Measurements from ENCODE around the gene NUDT22. TPM values are rescaled to one million over a fixed set of nuclear protein-coding genes. Genes with fewer than 3 reads are reported as not detected.

Gene NUDT22
- total RNA-seq, 1 donor from 2014 or later = 91.9 TPM

DNA sequence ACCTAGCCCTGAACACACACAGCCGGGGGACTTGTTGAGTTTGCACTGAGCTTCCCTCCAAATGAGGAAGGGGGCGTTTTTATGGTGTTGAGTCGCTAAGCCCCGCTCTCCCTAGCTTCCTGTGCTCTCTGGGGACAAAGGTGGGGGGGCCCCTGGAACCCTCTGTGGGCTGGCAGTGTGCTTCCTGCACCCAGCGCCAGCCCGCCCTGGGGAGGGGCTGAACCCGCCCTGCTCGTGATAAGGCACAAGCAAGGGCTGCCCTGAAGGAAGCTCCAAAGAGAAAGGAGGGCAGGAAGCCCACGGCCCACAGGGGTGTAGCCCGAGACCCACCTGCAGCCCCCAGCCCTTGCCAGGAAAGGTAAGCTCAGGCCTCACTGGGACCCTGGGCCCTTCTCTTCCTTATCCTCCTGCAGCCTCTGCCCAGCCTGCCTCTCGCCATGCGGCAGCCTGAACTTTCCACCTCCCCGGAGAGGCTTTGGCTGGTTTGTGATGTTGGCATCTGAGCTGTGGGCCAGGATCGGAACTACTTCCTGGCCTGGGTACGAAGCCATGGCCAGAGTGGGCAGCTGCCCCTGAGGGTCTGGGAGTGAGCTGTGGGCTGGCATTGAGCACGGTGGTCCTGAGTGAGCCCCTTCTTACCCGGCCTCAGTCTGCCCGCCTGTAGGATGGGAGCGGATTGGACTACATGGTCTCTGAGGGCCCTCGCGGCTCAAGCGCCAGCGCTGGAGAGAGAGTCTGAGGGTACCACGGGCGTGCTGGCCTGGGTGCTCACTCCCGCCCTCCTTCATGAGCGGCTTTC lies 19.4 kb upstream of the NUDT22 start, which contains the start of gene FERMT3:
TSS of gene FERMT3 (plus strand) at position 265 of the 799 bp plus-strand sequence. CDS start 644 bp downstream, outside the sequence.
- DNase-seq (ENCODE audit: low read depth) = no peak
- TF ChIP-seq, protein P1, sequence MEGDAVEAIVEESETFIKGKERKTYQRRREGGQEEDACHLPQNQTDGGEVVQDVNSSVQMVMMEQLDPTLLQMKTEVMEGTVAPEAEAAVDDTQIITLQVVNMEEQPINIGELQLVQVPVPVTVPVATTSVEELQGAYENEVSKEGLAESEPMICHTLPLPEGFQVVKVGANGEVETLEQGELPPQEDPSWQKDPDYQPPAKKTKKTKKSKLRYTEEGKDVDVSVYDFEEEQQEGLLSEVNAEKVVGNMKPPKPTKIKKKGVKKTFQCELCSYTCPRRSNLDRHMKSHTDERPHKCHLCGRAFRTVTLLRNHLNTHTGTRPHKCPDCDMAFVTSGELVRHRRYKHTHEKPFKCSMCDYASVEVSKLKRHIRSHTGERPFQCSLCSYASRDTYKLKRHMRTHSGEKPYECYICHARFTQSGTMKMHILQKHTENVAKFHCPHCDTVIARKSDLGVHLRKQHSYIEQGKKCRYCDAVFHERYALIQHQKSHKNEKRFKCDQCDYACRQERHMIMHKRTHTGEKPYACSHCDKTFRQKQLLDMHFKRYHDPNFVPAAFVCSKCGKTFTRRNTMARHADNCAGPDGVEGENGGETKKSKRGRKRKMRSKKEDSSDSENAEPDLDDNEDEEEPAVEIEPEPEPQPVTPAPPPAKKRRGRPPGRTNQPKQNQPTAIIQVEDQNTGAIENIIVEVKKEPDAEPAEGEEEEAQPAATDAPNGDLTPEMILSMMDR (conservative IDR thresholded peaks at IDR 0.05; ENCODE audit: low read depth, low read length) = no peak
- H3K4me3 ChIP-seq (ENCODE audit: low read depth, low read length) = no peak within 1 kb of the TSS

DNA sequence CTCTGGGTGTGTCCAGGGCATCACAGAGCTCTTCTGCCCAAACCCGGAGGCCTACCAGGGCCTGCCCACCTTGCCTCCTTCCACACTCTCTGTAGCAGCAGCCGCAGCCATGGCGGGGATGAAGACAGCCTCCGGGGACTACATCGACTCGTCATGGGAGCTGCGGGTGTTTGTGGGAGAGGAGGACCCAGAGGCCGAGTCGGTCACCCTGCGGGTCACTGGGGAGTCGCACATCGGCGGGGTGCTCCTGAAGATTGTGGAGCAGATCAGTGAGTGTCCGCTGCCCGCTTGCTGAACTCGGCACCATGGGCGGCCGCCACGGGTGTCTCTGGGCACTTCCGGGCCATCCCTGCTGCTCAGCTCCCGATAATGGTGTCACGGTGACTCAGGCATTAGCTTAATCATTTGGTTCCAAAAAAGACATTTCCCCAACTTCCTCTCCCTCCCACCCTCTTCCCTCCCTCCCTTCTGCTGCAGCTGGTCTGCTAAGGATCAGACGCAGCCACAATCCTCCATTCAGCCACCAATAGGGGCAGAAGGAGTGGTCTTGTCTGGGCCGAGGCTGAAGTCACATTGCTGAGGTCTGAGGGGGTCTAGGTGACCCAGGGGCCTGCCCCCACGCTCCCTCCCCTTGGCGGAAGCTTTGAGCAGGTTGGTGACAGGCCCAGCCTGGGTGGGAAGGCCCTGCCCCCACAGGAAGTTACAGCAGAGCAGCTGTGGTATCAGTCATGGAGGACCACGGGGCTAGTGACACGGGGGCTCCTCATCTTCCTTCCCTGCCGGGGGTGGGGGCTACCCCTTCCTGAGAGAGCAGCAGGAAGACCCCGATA lies 18.6 kb upstream of the NUDT22 start:
- H3K4me3 ChIP-seq (ENCODE audit: low read depth, low read length) = no peak overlapping the region
- DNase-seq (ENCODE audit: low read depth) = no peak

DNA sequence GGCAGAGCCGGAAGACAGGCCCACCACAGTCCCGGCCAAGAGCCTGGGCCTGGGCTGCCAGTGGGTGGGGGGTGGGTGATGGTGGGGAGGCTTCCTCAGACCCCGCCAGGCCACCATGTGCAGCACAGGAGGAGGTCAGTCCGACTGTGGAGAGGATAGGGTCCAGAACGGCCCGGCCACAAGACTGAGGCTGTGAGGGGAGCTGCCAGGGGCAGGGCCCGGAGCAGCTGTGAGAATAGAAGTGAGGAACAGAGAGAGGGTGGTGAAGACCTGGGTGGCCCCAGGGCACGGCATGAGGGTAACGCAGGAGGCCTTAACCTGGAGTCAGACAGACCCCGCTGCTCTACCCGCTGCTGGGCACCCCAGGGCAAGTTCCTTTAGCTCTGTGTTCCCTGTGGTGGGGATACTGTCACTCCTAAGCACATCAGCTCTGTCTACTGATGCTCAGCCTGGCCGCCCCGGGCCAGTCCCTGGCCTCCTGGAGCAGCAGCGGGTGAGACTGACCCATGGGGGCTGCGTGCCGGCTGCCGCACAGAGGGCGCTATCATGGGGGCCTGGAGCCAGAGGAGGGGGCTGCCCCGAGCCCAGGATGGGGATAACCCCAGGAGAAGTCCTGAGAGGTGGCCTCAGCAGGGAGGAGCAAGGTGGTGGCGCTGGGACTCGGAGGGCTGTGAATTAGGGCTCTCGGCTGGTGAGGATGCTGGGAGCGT lies 17.8 kb upstream of the NUDT22 start:
- no peak for DNase-seq (ENCODE audit: low read depth)

More for the DNA sequence above, 18.6 kb upstream of the NUDT22 start:
- TF ChIP-seq, protein P1 (conservative IDR thresholded peaks at IDR 0.05; ENCODE audit: low read depth, low read length) = no peak

DNA sequence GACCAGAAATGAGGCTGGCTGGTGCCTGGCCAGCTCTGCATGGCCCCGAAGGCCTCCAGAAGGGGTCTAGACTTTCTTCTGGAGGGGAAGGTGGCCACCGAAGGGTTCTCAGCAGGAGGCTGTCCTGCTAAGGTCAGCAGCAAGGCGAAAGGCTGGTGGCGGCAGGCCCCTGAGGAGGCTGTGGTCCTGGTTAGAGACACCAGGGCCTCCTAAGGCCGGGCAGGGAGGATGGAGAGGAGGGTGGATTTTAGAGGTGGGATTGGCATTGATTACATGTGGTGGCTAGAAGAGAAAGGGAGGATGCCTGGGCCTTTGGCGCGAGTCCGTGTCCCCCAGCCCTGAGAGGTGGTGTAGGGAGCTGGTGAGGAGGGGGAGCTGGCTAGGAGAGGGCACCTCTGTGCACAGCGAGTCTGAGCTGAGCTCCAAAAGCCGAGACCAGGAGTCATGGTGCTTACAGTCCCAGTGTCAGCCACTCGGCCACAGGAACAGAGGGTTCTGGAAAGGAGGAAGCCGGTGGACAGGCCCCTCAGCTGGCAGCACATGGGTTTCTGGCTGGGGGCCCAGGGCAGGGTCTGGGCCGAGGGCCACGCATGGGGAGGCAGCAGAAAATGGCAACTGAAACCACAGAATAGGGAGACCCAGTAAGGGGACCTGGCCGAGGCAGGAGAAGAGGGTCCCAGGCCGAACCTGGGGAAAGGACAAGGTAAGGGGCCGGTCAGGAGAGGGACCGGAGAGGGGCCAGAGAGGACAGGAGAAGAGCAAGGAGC lies 17.1 kb upstream of the NUDT22 start:
- no peak for DNase-seq (ENCODE audit: low read depth)
- TF ChIP-seq, protein P1 (conservative IDR thresholded peaks at IDR 0.05; ENCODE audit: low read depth, low read length) = no peak

More for the DNA sequence above, 17.8 kb upstream of the NUDT22 start:
- no peak overlapping the region for H3K4me3 ChIP-seq (ENCODE audit: low read depth, low read length)
- TF ChIP-seq, protein P1 (conservative IDR thresholded peaks at IDR 0.05; ENCODE audit: low read depth, low read length) = no peak

DNA sequence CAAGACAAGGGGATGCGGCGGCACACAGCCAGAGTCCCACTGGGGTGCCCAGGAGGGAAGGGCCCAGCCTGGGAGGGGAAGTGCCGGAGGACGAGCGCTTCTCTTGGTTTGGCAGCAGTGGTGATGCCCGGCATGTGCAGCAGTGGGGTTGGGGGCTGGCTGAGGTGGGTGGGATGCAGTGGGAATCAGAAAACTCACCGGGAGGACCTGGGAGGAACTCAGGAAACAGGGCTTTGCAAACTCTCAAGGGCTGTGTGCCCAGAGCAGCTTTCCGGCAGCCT lies 16.6 kb upstream of the NUDT22 start:
- TF ChIP-seq, protein P1 (conservative IDR thresholded peaks at IDR 0.05; ENCODE audit: low read depth, low read length) = no peak
- H3K4me3 ChIP-seq (ENCODE audit: low read depth, low read length) = no peak overlapping the region
- no peak for DNase-seq (ENCODE audit: low read depth)

More for the DNA sequence above, 17.1 kb upstream of the NUDT22 start:
- H3K4me3 ChIP-seq (ENCODE audit: low read depth, low read length) = no peak overlapping the region

DNA sequence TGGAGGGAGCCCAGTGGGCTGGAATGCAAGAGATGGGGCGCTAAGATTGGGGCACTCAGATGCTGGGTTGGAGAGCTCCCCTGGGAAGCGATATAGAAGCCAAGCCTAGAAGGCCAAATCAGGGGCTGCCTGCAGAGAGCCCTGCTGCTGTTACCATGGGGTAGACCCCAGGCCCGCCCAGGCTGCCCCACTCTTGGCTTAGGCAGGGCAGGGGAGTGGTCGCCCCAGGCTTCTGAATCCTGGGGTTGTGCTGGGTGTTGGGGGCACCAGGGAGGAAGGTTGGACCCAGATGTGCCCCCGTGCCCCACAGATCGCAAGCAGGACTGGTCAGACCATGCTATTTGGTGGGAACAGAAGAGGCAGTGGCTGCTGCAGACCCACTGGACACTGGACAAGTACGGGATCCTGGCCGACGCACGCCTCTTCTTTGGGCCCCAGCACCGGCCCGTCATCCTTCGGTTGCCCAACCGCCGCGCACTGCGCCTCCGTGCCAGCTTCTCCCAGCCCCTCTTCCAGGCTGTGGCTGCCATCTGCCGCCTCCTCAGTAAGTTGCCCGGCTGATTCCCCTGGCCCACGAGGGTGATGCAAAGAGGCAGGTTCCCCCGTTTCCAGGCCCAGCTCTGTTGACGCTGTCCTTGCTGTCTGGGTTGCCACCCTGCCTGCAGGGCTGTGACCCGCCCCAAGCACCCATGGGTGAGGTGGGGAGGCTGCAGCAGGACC lies 15.6 kb upstream of the NUDT22 start:
- DNase-seq (ENCODE audit: low read depth) = no peak
- H3K4me3 ChIP-seq (ENCODE audit: low read depth, low read length) = no peak overlapping the region
- TF ChIP-seq, protein P1 (conservative IDR thresholded peaks at IDR 0.05; ENCODE audit: low read depth, low read length) = no peak

Data from epithelial cell of proximal tubule (primary cell).